COR-L47 (cell line): ENCODE results near the gene FANCC.
A peak's percentile ranks its signal among the peaks of the same experiment; 100 is the strongest.

ENCODE experiments used
- DNase-seq: peaks from one replicate; lab custom pipeline; 2025; lab: John Stamatoyannopoulos, UW

FANCC gene

GRCh38 chr9:95067897-95068296, 249.6 kb downstream of the FANCC start:
- no peak for DNase-seq

- no peak for DNase-seq
Observed at GRCh38 chr9:95067057-95067456, 250.5 kb downstream of the FANCC start.

- no peak for DNase-seq
Observed at GRCh38 chr9:95065224-95065623, 252.3 kb downstream of the FANCC start.

GRCh38 chr9:95063300-95063699, 254.2 kb downstream of the FANCC start:
- no peak for DNase-seq

GRCh38 chr9:95062596-95063065, 254.9 kb downstream of the FANCC start:
- no peak for DNase-seq

- DNase-seq, result no peak
Observed at GRCh38 chr9:95061916-95062595, 255.5 kb downstream of the FANCC start.

GRCh38 chr9:95060916-95061315, 256.6 kb downstream of the FANCC start:
- no peak for DNase-seq

GRCh38 chr9:95060234-95060633, 257.3 kb downstream of the FANCC start:
- DNase-seq, result no peak

GRCh38 chr9:95058795-95059386, 258.6 kb downstream of the FANCC start:
- DNase-seq, result no peak

GRCh38 chr9:95058121-95058785, 259.3 kb downstream of the FANCC start:
- no peak for DNase-seq

- peak; percentile 10 for DNase-seq
Observed at GRCh38 chr9:95057101-95057500, 260.4 kb downstream of the FANCC start.

GRCh38 chr9:95055851-95056551, 261.5 kb downstream of the FANCC start:
- DNase-seq, result peak; percentile 57

- DNase-seq, result no peak
Observed at GRCh38 chr9:95055334-95055850, 262.1 kb downstream of the FANCC start.

GRCh38 chr9:95053611-95054570, 263.6 kb downstream of the FANCC start:
- DNase-seq, result no peak

- no peak for DNase-seq
Observed at GRCh38 chr9:95049761-95050160, 267.7 kb downstream of the FANCC start.
